Adrenal gland (tissue), 5 donors: ENCODE measurements around the gene CNOT2.

ENCODE experiments used
- POLR2A ChIP-seq, 2 donors: fragments of 450-650 bp; IDR thresholded peaks; one replicate each; pipeline ENCODE4 v1.6.1; 2017; ENCODE audit warnings: antibody characterized with exemption in 2 of 2, mild to moderate bottlenecking in 2 of 2, moderate library complexity in 1 of 2
- TF ChIP-seq, protein P1 (sequence below), 6 experiments: fragments of 450-650 bp in 4 of 6; fragments of 200-600 bp in 2 of 6; sonication (generic) in 1 of 6; IDR thresholded peaks; 1 replicate in 5 of 6; 2 replicates in 1 of 6; pipeline versions ENCODE4 v1.5.1 to v1.8.0; 2016 to 2021; ENCODE audit warnings: antibody characterized with exemption in 6 of 6, mild to moderate bottlenecking in 2 of 6, moderate library complexity in 1 of 6
- donor health status: DM: no; HTN: no; CAD: no.

- TF ChIP-seq, protein P1, sequence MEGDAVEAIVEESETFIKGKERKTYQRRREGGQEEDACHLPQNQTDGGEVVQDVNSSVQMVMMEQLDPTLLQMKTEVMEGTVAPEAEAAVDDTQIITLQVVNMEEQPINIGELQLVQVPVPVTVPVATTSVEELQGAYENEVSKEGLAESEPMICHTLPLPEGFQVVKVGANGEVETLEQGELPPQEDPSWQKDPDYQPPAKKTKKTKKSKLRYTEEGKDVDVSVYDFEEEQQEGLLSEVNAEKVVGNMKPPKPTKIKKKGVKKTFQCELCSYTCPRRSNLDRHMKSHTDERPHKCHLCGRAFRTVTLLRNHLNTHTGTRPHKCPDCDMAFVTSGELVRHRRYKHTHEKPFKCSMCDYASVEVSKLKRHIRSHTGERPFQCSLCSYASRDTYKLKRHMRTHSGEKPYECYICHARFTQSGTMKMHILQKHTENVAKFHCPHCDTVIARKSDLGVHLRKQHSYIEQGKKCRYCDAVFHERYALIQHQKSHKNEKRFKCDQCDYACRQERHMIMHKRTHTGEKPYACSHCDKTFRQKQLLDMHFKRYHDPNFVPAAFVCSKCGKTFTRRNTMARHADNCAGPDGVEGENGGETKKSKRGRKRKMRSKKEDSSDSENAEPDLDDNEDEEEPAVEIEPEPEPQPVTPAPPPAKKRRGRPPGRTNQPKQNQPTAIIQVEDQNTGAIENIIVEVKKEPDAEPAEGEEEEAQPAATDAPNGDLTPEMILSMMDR (IDR thresholded peaks at IDR 0.05), result no peak
- TF ChIP-seq POLR2A (IDR thresholded peaks at IDR 0.05), result no peak
Observed at GRCh38 chr12:70393787-70394499, 150.7 kb downstream of the CNOT2 start.
